WTC11 (cell line): Measurements from ENCODE around the gene STEAP1B. TPM values are rescaled to one million over a fixed set of nuclear protein-coding genes. Genes with fewer than 3 reads are reported as not detected.

Experiments used
- ATAC-seq: fragments of 200-7000 bp; cut with Tn5 transposase; 2 replicates; pipeline ENCODE4 v1.10.0; 2021; ENCODE audit warnings: mild to moderate bottlenecking, moderate library complexity
- CTCF ChIA-PET: fragments of 300-600 bp; sonication (Branson Sonifier 250); formaldehyde crosslinking; loops from one replicate; lab custom pipeline; 2021; ENCODE audit warnings: antibody characterized with exemption; lab: Charles Lee
- POLR2A ChIA-PET: fragments of 350-600 bp; sonication (Branson Sonifier 250); formaldehyde crosslinking; loops from one replicate; lab custom pipeline; 2021; ENCODE audit warnings: antibody characterized with exemption; lab: Charles Lee
- DNase-seq: peaks from one replicate; pipeline ENCODE4 v3.0.0; 2021; ENCODE audit warnings: low spot score
- H3K27ac Mint-ChIP-seq: 2 replicates; pipeline ENCODE4 v1.8.0; 2021; ENCODE audit warnings: mixed read lengths
- H3K27me3 Mint-ChIP-seq: 2 replicates; pipeline ENCODE4 v1.8.0; 2021; ENCODE audit warnings: low read depth, mild to moderate bottlenecking, moderate library complexity, mixed read lengths
- H3K36me3 Mint-ChIP-seq: 2 replicates; pipeline ENCODE4 v1.8.0; 2021; ENCODE audit warnings: mixed read lengths
- H3K4me1 Mint-ChIP-seq: 2 replicates; pipeline ENCODE4 v1.8.0; 2022; ENCODE audit warnings: mixed read lengths
- H3K4me3 Mint-ChIP-seq: 2 replicates; pipeline ENCODE4 v1.8.0; 2021; ENCODE audit warnings: mild to moderate bottlenecking, moderate library complexity, mixed read lengths
- H3K9me3 Mint-ChIP-seq: 2 replicates; pipeline ENCODE4 v1.8.0; 2021; ENCODE audit warnings: mixed read lengths
- CBFB ChIP-seq: sonication (generic); formaldehyde crosslinking; IDR thresholded peaks from 2 replicates; pipeline ENCODE4 v1.8.1; 2022; ENCODE audit warnings: mild to moderate bottlenecking, low read depth, missing genetic modification reagents
- E2F1 ChIP-seq: sonication (generic); formaldehyde crosslinking; IDR thresholded peaks from 2 replicates; pipeline ENCODE4 v1.8.0; 2022; ENCODE audit warnings: mild to moderate bottlenecking, missing genetic modification reagents
- FOXK1 ChIP-seq: sonication (generic); formaldehyde crosslinking; IDR thresholded peaks from 2 replicates; pipeline ENCODE4 v1.8.0; 2022; ENCODE audit warnings: mild to moderate bottlenecking, moderate library complexity, missing genetic modification reagents
- JUN ChIP-seq: sonication (generic); formaldehyde crosslinking; IDR thresholded peaks from 2 replicates; pipeline ENCODE4 v1.8.0; 2023; ENCODE audit warnings: mild to moderate bottlenecking, missing genetic modification reagents
- KAT7 ChIP-seq: sonication (generic); formaldehyde crosslinking; IDR thresholded peaks from 2 replicates; pipeline ENCODE4 v1.8.1; 2023; ENCODE audit warnings: missing genetic modification reagents, mild to moderate bottlenecking, borderline replicate concordance
- NR3C1 ChIP-seq: sonication (generic); formaldehyde crosslinking; conservative IDR thresholded peaks from 2 replicates; pipeline ENCODE4 v1.8.1; 2023; ENCODE audit warnings: low read depth, mild to moderate bottlenecking, missing genetic modification reagents
- RORB ChIP-seq: fragments of 250-450 bp; sonication (Bioruptor Pico); IDR thresholded peaks from 2 replicates; pipeline ENCODE4 v1.9.0; 2021; ENCODE audit warnings: mild to moderate bottlenecking
- SMAD3 ChIP-seq: sonication (generic); formaldehyde crosslinking; IDR thresholded peaks from 2 replicates; pipeline ENCODE4 v1.8.0; 2022; ENCODE audit warnings: missing genetic modification reagents, mild to moderate bottlenecking, borderline replicate concordance
- SMAD4 ChIP-seq: sonication (generic); formaldehyde crosslinking; IDR thresholded peaks from 2 replicates; pipeline ENCODE4 v1.8.0; 2022; ENCODE audit warnings: mild to moderate bottlenecking, missing genetic modification reagents
- STAT6 ChIP-seq: sonication (generic); formaldehyde crosslinking; conservative IDR thresholded peaks from 2 replicates; pipeline ENCODE4 v1.8.1; 2023; ENCODE audit warnings: mild to moderate bottlenecking, low read depth, missing genetic modification reagents, moderate library complexity
- TEAD1 ChIP-seq: sonication (generic); formaldehyde crosslinking; IDR thresholded peaks from 2 replicates; pipeline ENCODE4 v1.8.0; 2022; ENCODE audit warnings: mild to moderate bottlenecking, missing genetic modification reagents
- TEAD4 ChIP-seq: sonication (generic); formaldehyde crosslinking; IDR thresholded peaks from 2 replicates; pipeline ENCODE4 v1.8.0; 2022; ENCODE audit warnings: mild to moderate bottlenecking, missing genetic modification reagents
- TP53 ChIP-seq: sonication (generic); formaldehyde crosslinking; IDR thresholded peaks from 2 replicates; pipeline ENCODE4 v1.8.1; 2023; ENCODE audit warnings: mild to moderate bottlenecking, missing genetic modification reagents
- ZNF121 ChIP-seq: sonication (generic); formaldehyde crosslinking; IDR thresholded peaks from 2 replicates; pipeline ENCODE4 v1.8.0; 2023; ENCODE audit warnings: missing genetic modification reagents
- ZNF232 ChIP-seq: sonication (generic); formaldehyde crosslinking; IDR thresholded peaks from 2 replicates; pipeline ENCODE4 v1.8.0; 2022; ENCODE audit warnings: mild to moderate bottlenecking, missing genetic modification reagents
- ZNF416 ChIP-seq: fragments of 250-450 bp; sonication (Bioruptor Pico); IDR thresholded peaks from 2 replicates; pipeline ENCODE4 v1.9.0; 2021; ENCODE audit warnings: mild to moderate bottlenecking, inconsistent platforms
- ZNF423 ChIP-seq: fragments of 250-450 bp; sonication (Bioruptor Pico); IDR thresholded peaks from 2 replicates; pipeline ENCODE4 v2.1.2; 2022; ENCODE audit warnings: mild to moderate bottlenecking, moderate library complexity
- total RNA-seq: library from RNA; stranded (reverse); gene quantifications from 3 replicates; pipeline ENCODE4 v1.2.3, GENCODE V29; 2021
- TF ChIP-seq, protein P1 (sequence below): fragments of 250-450 bp; sonication (Bioruptor Pico); IDR thresholded peaks from 2 replicates; pipeline ENCODE4 v1.9.0; 2021; ENCODE audit warnings: mild to moderate bottlenecking
- TF ChIP-seq, protein P2 (sequence below): sonication (generic); formaldehyde crosslinking; IDR thresholded peaks from 2 replicates; pipeline ENCODE4 v1.8.1; 2023; ENCODE audit warnings: mild to moderate bottlenecking, missing genetic modification reagents, borderline replicate concordance
- TF ChIP-seq, protein P3 (sequence below): sonication (generic); formaldehyde crosslinking; IDR thresholded peaks from 2 replicates; pipeline ENCODE4 v1.8.1; 2023; ENCODE audit warnings: mild to moderate bottlenecking, missing genetic modification reagents, moderate library complexity
- TF ChIP-seq, protein P4 (sequence below): sonication (generic); formaldehyde crosslinking; IDR thresholded peaks from 2 replicates; pipeline ENCODE4 v1.8.1; 2023; ENCODE audit warnings: mild to moderate bottlenecking, missing genetic modification reagents

Gene STEAP1B
- total RNA-seq, 1 experiment from 2014 or later = 5.5 TPM

DNA sequence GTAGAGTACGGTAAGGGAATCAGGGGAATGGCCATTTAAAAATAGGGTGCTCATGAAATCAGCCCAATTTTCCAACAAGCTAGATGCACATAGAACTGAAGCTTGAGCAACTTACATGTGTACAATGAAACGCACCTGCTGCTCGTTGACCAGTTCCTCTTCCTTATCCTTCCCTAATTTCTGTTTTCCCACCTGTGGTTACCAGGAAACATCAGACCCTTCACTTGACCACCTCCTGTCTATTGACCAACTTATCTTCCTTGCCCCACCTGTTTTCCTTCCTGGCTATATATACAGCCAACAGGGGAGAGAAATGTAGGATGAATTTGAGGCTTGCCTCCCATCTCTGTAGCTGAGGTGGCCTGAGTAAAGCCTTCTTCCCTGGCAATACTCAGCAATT lies 105.2 kb downstream of the STEAP1B start:
- H3K4me3 Mint-ChIP-seq = no peak overlapping the region

DNA sequence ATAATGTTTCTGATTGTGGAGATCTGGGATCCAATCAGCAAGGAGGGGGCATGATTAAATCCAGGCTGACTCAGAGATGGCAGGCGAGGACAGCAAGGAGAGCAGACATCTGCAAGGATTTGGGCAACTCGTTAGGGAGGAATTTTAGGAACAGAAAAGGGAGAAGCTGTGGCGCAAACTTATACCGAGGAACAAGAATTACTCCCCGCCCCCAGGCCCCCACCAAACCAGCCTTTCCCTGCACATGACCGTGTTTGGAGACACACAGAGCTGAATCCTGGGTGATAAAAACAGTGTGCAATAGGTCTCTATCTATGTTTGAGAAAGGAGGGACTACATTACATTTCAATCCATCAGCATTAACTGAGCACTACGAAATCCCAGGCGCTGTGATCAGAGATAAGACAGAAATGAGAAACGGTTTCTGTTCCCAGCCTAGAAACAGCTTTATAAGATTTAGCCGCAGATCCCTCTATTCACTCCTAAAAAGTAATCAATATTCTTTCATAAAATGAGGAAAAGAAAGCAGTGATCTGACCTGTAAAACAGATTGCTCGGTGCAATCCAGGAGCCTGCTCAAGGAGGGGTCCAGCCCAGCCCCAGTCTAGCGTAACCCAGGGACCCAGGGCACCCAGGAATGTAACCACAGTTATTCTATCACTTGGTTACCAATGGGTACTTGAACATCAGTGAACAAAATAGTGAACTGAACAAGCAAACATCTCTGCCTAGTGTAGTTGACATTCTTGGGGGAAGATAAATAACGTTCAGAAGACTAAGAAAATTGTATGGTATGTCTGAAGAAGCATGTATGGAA lies 105.9 kb downstream of the STEAP1B start:
- Mint-ChIP-seq H3K36me3 (no peaks in the 10 kb centered on the region), H3K9me3 (no peaks in the 10 kb centered on the region), H3K4me1 (peaks cover 31% of the 10 kb centered on the region), H3K4me3 (no peak overlapping the region), H3K27ac (no peak overlapping the region), H3K27me3 (no peaks in the 10 kb centered on the region)
- CTCF ChIA-PET = no interaction called here
- DNase-seq (no peak), ATAC-seq (no peak)
- no peak for TF ChIP-seq SMAD3
- TF ChIP-seq NR3C1 (CRISPR knock-in tag) = no peak
- TF ChIP-seq TP53 = no peak
- TF ChIP-seq STAT6 (CRISPR knock-in tag) = no peak
- TF ChIP-seq ZNF416 = no peak
- TF ChIP-seq KAT7 (CRISPR knock-in tag) = no peak
- no peak for TF ChIP-seq TEAD4 (CRISPR knock-in tag)
- TF ChIP-seq TEAD1 = no peak
- TF ChIP-seq JUN (CRISPR knock-in tag) = no peak
- TF ChIP-seq, protein P1, sequence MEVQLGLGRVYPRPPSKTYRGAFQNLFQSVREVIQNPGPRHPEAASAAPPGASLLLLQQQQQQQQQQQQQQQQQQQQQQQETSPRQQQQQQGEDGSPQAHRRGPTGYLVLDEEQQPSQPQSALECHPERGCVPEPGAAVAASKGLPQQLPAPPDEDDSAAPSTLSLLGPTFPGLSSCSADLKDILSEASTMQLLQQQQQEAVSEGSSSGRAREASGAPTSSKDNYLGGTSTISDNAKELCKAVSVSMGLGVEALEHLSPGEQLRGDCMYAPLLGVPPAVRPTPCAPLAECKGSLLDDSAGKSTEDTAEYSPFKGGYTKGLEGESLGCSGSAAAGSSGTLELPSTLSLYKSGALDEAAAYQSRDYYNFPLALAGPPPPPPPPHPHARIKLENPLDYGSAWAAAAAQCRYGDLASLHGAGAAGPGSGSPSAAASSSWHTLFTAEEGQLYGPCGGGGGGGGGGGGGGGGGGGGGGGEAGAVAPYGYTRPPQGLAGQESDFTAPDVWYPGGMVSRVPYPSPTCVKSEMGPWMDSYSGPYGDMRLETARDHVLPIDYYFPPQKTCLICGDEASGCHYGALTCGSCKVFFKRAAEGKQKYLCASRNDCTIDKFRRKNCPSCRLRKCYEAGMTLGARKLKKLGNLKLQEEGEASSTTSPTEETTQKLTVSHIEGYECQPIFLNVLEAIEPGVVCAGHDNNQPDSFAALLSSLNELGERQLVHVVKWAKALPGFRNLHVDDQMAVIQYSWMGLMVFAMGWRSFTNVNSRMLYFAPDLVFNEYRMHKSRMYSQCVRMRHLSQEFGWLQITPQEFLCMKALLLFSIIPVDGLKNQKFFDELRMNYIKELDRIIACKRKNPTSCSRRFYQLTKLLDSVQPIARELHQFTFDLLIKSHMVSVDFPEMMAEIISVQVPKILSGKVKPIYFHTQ (CRISPR knock-in tag) = no peak
- POLR2A ChIA-PET = no interaction called here

More for the DNA sequence above, 105.2 kb downstream of the STEAP1B start:
- H3K36me3 Mint-ChIP-seq = no peaks in the 10 kb centered on the region
- CTCF ChIA-PET = no interaction called here
- H3K9me3 Mint-ChIP-seq = no peaks in the 10 kb centered on the region
- H3K4me1 Mint-ChIP-seq = peaks cover 32% of the 10 kb centered on the region
- TF ChIP-seq, protein P2, sequence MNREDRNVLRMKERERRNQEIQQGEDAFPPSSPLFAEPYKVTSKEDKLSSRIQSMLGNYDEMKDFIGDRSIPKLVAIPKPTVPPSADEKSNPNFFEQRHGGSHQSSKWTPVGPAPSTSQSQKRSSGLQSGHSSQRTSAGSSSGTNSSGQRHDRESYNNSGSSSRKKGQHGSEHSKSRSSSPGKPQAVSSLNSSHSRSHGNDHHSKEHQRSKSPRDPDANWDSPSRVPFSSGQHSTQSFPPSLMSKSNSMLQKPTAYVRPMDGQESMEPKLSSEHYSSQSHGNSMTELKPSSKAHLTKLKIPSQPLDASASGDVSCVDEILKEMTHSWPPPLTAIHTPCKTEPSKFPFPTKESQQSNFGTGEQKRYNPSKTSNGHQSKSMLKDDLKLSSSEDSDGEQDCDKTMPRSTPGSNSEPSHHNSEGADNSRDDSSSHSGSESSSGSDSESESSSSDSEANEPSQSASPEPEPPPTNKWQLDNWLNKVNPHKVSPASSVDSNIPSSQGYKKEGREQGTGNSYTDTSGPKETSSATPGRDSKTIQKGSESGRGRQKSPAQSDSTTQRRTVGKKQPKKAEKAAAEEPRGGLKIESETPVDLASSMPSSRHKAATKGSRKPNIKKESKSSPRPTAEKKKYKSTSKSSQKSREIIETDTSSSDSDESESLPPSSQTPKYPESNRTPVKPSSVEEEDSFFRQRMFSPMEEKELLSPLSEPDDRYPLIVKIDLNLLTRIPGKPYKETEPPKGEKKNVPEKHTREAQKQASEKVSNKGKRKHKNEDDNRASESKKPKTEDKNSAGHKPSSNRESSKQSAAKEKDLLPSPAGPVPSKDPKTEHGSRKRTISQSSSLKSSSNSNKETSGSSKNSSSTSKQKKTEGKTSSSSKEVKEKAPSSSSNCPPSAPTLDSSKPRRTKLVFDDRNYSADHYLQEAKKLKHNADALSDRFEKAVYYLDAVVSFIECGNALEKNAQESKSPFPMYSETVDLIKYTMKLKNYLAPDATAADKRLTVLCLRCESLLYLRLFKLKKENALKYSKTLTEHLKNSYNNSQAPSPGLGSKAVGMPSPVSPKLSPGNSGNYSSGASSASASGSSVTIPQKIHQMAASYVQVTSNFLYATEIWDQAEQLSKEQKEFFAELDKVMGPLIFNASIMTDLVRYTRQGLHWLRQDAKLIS (CRISPR knock-in tag) = no peak
- no peak for TF ChIP-seq ZNF121 (CRISPR knock-in tag)
- TF ChIP-seq, protein P3, sequence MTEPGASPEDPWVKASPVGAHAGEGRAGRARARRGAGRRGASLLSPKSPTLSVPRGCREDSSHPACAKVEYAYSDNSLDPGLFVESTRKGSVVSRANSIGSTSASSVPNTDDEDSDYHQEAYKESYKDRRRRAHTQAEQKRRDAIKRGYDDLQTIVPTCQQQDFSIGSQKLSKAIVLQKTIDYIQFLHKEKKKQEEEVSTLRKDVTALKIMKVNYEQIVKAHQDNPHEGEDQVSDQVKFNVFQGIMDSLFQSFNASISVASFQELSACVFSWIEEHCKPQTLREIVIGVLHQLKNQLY = no peak
- TF ChIP-seq ZNF423 (CRISPR knock-in tag) = no peak
- TF ChIP-seq, protein P4, sequence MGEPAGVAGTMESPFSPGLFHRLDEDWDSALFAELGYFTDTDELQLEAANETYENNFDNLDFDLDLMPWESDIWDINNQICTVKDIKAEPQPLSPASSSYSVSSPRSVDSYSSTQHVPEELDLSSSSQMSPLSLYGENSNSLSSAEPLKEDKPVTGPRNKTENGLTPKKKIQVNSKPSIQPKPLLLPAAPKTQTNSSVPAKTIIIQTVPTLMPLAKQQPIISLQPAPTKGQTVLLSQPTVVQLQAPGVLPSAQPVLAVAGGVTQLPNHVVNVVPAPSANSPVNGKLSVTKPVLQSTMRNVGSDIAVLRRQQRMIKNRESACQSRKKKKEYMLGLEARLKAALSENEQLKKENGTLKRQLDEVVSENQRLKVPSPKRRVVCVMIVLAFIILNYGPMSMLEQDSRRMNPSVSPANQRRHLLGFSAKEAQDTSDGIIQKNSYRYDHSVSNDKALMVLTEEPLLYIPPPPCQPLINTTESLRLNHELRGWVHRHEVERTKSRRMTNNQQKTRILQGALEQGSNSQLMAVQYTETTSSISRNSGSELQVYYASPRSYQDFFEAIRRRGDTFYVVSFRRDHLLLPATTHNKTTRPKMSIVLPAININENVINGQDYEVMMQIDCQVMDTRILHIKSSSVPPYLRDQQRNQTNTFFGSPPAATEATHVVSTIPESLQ (CRISPR knock-in tag) = no peak
- no peak for TF ChIP-seq JUN (CRISPR knock-in tag)
- no peak for TF ChIP-seq CBFB
- no peak for TF ChIP-seq FOXK1 (CRISPR knock-in tag)
- no peak for TF ChIP-seq ZNF232 (CRISPR knock-in tag)
- TF ChIP-seq E2F1 (CRISPR knock-in tag) = no peak
- TF ChIP-seq RORB = no peak
- no peak for TF ChIP-seq SMAD4
- ATAC-seq (no peak), DNase-seq (no peak)
- no peak overlapping the region for H3K27ac Mint-ChIP-seq
- no peaks in the 10 kb centered on the region for H3K27me3 Mint-ChIP-seq
- POLR2A ChIA-PET = no interaction called here
